A204.1 (cell line): Measurements from ENCODE around the gene HPSE2.

Source experiments
- FAIRE-seq: peaks from 2 replicates; lab custom pipeline; 2012; peaks lifted over from hg19 to GRCh38; lab: Jason Lieb, UNC

Gene HPSE2

GRCh38 chr10:98429320-98430072, 806.2 kb downstream of the HPSE2 start:
- FAIRE-seq = no peak

- no peak for FAIRE-seq
These were observed 808.6 kb downstream of the HPSE2 start for GRCh38 chr10:98427011-98427515.

GRCh38 chr10:98425511-98426352, 809.9 kb downstream of the HPSE2 start:
- FAIRE-seq = no peak

- FAIRE-seq = no peak
These were observed 811.1 kb downstream of the HPSE2 start for GRCh38 chr10:98424295-98425254.

- no peak for FAIRE-seq
These were observed 811.9 kb downstream of the HPSE2 start for GRCh38 chr10:98423691-98424120.

GRCh38 chr10:98422182-98422581, 813.5 kb downstream of the HPSE2 start:
- FAIRE-seq = no peak

GRCh38 chr10:98420786-98421185, 814.9 kb downstream of the HPSE2 start:
- FAIRE-seq = no peak

- FAIRE-seq = no peak
These were observed 816.0 kb downstream of the HPSE2 start for GRCh38 chr10:98419469-98420261.

- no peak for FAIRE-seq
These were observed 816.8 kb downstream of the HPSE2 start for GRCh38 chr10:98418665-98419468.

- FAIRE-seq = no peak
These were observed 817.5 kb downstream of the HPSE2 start for GRCh38 chr10:98417973-98418664.

GRCh38 chr10:98417481-98417959, 818.1 kb downstream of the HPSE2 start:
- no peak for FAIRE-seq

GRCh38 chr10:98416606-98417388, 818.9 kb downstream of the HPSE2 start:
- FAIRE-seq = no peak

- no peak for FAIRE-seq
These were observed 819.9 kb downstream of the HPSE2 start for GRCh38 chr10:98415731-98416119.

- FAIRE-seq = no peak
These were observed 820.5 kb downstream of the HPSE2 start, which contains the start of gene PYROXD2 for GRCh38 chr10:98414932-98415730. PYROXD2 (minus strand) TSS chr10:98415182; CDS start chr10:98415135, 47 bp downstream.

- FAIRE-seq = no peak
These were observed 821.1 kb downstream of the HPSE2 start for GRCh38 chr10:98414578-98414931.

GRCh38 chr10:98411768-98412167, 823.9 kb downstream of the HPSE2 start:
- no peak for FAIRE-seq

- FAIRE-seq = no peak
These were observed 824.5 kb downstream of the HPSE2 start for GRCh38 chr10:98411166-98411565.

GRCh38 chr10:98410759-98411158, 824.9 kb downstream of the HPSE2 start:
- FAIRE-seq = no peak
